Mononuclear cell (primary cell): Measurements from ENCODE around the gene MYL10. TPM values are rescaled to one million over a fixed set of nuclear protein-coding genes. Genes with fewer than 3 reads are reported as not detected.

Experiments used
- H3K27me3 ChIP-seq: 2 replicates; pipeline ENCODE4 v1.6.0; 2011; ENCODE audit warnings: low read length, control low read depth; ENCODE audit not compliant: insufficient read depth
- H3K4me1 ChIP-seq: 2 replicates; pipeline ENCODE4 v1.5.1; 2011; ENCODE audit warnings: mild to moderate bottlenecking, low read length, control low read depth; ENCODE audit not compliant: insufficient read depth
- H3K4me3 ChIP-seq: 2 replicates; pipeline ENCODE4 v1.5.1; 2011; ENCODE audit warnings: mild to moderate bottlenecking, low read length, moderate library complexity
- H3K9me3 ChIP-seq: 2 replicates; pipeline ENCODE4 v1.5.1; 2011; ENCODE audit warnings: low read depth, mild to moderate bottlenecking, control low read depth, low read length
- total RNA-seq: library from RNA; depleted of rRNA; stranded (reverse); fragments of >200 nt; gene quantifications from one replicate; pipeline ENCODE4 v1.2.3, GENCODE V29; 2012

MYL10 gene
- total RNA-seq, 1 donor: not detected

DNA sequence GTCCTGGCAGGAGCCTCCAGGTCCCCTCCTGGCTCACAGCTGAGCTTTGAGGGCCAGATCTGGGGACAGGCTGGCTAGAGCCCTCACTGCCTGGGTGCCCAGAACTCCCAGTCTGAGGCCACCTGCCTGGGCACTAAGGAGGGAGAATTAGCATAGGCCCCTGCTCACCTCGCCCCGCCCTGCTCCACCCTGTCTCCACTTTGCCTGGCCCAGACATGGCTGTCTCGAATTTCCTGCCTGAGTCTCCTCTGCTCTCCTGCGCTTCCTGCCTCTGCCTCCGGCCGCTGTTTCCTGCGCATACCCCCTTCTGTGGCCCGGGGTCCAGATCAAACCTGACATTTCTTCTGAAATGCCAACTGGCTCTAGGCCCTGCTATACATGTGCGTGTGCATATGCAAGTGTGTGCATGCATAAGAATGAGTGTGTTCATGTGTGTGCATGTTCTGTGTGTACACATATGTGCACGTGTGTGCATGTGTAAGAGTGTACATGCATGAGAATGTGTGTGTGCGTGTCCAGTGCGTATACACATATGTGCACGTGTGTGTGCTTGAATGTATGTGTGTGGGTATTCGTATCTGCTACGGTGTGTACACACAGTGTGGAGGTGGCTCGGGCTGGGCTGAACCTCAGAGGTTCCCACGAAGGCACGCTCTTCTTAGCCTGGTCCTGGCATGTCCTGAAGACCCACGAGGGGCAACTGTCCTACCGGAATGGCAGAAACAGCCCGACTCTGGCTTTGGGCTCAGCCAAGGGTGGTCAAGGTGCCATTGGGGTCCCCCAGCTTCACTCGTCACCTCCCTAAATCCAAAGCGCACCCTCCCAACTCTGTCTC, 64.9 kb downstream of the MYL10 start:
- H3K9me3 ChIP-seq: no peaks in the 10 kb centered on the region
- H3K4me1 ChIP-seq: no peaks in the 10 kb centered on the region
- H3K27me3 ChIP-seq: no peaks in the 10 kb centered on the region
- no peak overlapping the region for H3K4me3 ChIP-seq

Other genes starting within 250 kb of the MYL10 start
- 41.1 TPM for gene CUX1, start 188.3 kb upstream of the MYL10 start, total RNA-seq